Measurements from ENCODE around the gene HTR3B. TPM values are rescaled to one million over a fixed set of nuclear protein-coding genes. Genes with fewer than 3 reads are reported as not detected.
"Not testable (repeated sequence)": the region's sequence is repeated elsewhere in the genome, so short reads cannot be mapped to it uniquely, and the experiment has no call there.

Gene HTR3B
- polyA plus RNA-seq, 2 of the 4 experiments (the other 2 are of a cell fraction) = not detected

DNA sequence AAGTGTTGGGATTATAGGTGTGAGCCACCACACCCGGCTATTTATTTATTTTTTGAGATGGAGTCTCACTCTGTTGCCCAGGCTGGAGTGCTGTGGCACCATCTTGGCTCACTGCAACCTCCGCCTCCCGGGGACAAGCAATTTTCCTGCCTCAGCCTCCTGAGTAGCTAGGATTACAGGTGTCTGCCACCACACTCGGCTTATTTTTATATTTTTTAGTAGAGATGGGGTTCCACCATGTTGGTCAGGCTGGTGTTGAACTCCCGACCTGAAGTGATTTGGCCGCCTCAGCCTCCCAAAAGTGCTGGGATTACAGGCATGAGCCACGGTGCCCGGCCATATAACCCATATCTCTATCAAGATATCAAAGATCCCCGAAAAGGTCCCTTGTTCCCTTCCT is 6.9 kb downstream of the HTR3B start:
- FAIRE-seq; H3K4me3 ChIP-seq; H3K4me2 ChIP-seq; DNase-seq (ENCODE audit: low read depth in 1 of 2, low spot score in 1 of 2); POLR2A ChIA-PET; H3K27ac ChIP-seq; ATAC-seq; H3K4me1 ChIP-seq; H3K9me3 ChIP-seq: not testable (repeated sequence)
- WGBS (ENCODE audit: missing lambda C conversion rate) = 54% methylated on average over 9 of the region's 9 CpGs
- CTCF ChIA-PET = interaction anchor here (1.3 kb wide), 1 partner anchor 15 kb away, joined by 3 read pairs; no protein-coding TSS in a partner anchor

DNA sequence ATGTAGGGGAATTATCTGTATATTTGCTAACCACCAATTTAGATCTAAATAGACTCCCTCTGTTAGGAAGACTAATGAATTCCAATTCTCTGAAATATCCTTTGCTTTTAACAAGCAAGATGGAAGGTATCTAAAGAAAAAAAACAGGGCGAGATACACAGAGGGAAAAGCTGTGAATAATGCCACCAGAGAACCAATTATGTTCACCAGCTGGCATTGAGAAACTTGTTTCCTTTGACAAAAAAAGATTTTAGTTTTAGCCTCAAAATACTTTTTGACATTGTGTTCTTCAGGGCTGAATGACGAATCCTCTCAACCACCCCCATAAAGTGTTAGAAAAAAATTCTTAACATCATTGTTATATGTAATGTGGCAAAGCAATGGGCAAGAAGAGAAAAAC is 19.0 kb downstream of the HTR3B start:
- Histone ChIP-seq H3K27ac (no peak overlapping the region), H3K9me3 (no peaks in the 10 kb centered on the region), H3K4me1 (no peaks in the 10 kb centered on the region), H3K4me3 (no peak overlapping the region), H3K4me2 (no peak overlapping the region)
- no peak for FAIRE-seq
- CTCF ChIA-PET = interaction anchor here (1.7 kb wide), 1 partner anchor 338 kb away, joined by 7 read pairs; no protein-coding TSS in a partner anchor
- ATAC-seq = no peak
- no peak for TF ChIP-seq FOSB (CRISPR knock-in tag; IDR thresholded peaks at IDR 0.05)
- TF ChIP-seq NR3C1 (IDR thresholded peaks at IDR 0.05) = no peak
- TF ChIP-seq, protein P1, sequence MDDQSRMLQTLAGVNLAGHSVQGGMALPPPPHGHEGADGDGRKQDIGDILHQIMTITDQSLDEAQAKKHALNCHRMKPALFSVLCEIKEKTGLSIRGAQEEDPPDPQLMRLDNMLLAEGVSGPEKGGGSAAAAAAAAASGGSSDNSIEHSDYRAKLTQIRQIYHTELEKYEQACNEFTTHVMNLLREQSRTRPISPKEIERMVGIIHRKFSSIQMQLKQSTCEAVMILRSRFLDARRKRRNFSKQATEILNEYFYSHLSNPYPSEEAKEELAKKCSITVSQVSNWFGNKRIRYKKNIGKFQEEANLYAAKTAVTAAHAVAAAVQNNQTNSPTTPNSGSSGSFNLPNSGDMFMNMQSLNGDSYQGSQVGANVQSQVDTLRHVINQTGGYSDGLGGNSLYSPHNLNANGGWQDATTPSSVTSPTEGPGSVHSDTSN (IDR thresholded peaks at IDR 0.05) = no peak
- TF ChIP-seq EHMT2 (IDR thresholded peaks at IDR 0.05; ENCODE audit: low read depth) = no peak
- TF ChIP-seq CEBPB (IDR thresholded peaks at IDR 0.05) = no peak
- TF ChIP-seq ZC3H11A (IDR thresholded peaks at IDR 0.05) = no peak
- no peak for TF ChIP-seq RAD21 (conservative IDR thresholded peaks at IDR 0.05 in 1 of 2, IDR thresholded peaks at IDR 0.05 in 1 of 2)
- no peak for TF ChIP-seq PHF8 (IDR thresholded peaks at IDR 0.05; ENCODE audit: borderline replicate concordance, low read depth)
- no peak for TF ChIP-seq TFCP2L1 (CRISPR knock-in tag; IDR thresholded peaks at IDR 0.05)
- TF ChIP-seq RNF2 (IDR thresholded peaks at IDR 0.05; ENCODE audit: borderline replicate concordance, low read depth) = no peak
- TF ChIP-seq BHLHE40 (IDR thresholded peaks at IDR 0.05; ENCODE audit: low read depth, low read length) = no peak
- TF ChIP-seq CBX2 (IDR thresholded peaks at IDR 0.05; ENCODE audit: borderline replicate concordance, low read depth) = no peak
- no peak for DNase-seq (ENCODE audit: low read depth in 1 of 2, low spot score in 1 of 2)
- POLR2A ChIA-PET = no interaction called here
- 7% methylated on average over 2 of the region's 2 CpGs for whole genome bisulfite sequencing (ENCODE audit: missing lambda C conversion rate)

DNA sequence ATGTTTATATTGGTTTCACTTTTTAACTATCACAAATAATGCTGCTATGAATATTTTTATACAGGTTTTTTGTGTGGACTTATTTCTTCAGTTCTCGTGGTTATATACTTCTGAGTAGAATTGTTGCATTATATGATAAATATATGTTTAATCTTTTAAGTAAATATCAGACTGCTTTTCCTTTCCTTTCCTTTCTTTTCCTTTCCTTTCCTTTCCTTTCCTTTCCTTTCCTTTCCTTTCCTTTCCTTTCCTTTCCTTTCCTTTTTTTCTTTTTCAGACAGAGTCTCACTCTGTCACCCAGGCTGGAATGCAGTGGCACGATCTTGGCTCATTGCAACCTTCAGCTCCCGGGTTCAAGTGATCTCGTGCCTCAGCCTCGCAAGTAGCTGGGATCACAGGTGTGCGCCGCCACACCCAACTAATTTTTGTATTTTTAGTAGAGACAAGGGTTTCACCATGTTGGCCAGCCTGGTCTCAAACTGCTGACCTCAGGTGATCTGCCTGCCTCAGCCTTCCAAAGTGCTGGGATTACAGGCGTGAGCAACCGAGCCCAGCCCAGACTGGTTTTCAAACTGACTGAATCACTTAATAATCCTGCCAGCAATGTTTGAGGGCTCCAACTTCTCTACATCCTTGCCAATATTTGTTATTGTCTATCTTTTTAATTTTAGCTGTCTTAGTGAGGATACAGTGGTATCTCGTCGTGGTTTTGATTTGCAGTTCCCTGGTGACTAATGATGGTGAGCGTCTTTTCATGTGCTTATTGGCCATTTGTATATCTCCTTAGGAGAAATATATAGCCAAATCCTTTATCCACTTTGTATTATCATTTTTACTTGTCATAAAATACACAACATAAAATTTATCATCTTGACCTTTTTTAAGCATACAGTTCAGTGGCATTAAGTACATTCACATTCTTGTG is 21.9 kb downstream of the HTR3B start:
- peak in 1 of 2 experiments; percentile 16 for DNase-seq (ENCODE audit: low read depth in 1 of 2, low spot score in 1 of 2)
- Histone ChIP-seq H3K9me3 (no peaks in the 10 kb centered on the region), H3K27ac (no peak overlapping the region), H3K4me3 (peak overlapping the region; percentile 5; the same call in 1 of the 3 replicates), H3K4me1 (no peaks in the 10 kb centered on the region), H3K4me2 (peak overlapping the region; percentile 53)
- 7% methylated on average over 12 of the region's 12 CpGs for WGBS (ENCODE audit: missing lambda C conversion rate)
- no peak for TF ChIP-seq CEBPB (IDR thresholded peaks at IDR 0.05)
- TF ChIP-seq RFX5 (IDR thresholded peaks at IDR 0.05) = peak; percentile 94
- peak; percentile 60 for TF ChIP-seq MAFK (IDR thresholded peaks at IDR 0.05; ENCODE audit: partially characterized antibody)
- POLR2A ChIA-PET = no interaction called here
- CTCF ChIA-PET = no interaction called here
- no peak for FAIRE-seq
- peak in 1 of 2 experiments; percentile 56; a peak in 2 of 6 replicates for ATAC-seq

DNA sequence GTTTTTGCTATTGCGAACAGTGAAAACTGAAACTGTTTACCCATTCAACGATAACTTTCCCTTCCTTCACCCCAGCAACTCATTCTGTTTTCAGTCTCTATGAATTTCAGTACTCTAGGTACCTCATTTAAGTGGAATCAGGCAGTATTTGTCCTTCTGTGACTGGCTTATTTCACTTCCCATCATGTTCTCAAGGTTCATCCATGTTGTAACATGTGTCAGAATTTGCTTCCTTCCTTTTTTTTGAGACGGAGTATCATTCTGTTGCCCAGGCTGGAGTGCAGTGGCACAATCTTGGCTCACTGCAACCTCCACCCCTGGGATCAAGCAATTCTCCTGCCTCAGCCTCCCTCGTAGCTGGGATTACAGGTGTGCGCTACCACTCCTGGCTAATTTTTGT is 23.7 kb downstream of the HTR3B start:
- 59% methylated on average over 4 of the region's 5 CpGs for whole genome bisulfite sequencing (ENCODE audit: missing lambda C conversion rate)
- CTCF ChIA-PET = no interaction called here
- POLR2A ChIA-PET = no interaction called here
- Histone ChIP-seq H3K4me1 (no peaks in the 10 kb centered on the region), H3K4me2 (no peak overlapping the region), H3K27ac (no peak overlapping the region), H3K4me3 (no peak overlapping the region), H3K9me3 (no peaks in the 10 kb centered on the region)
- no peak for DNase-seq (ENCODE audit: low read depth in 1 of 2, low spot score in 1 of 2)
- no peak for FAIRE-seq
- ATAC-seq = no peak
- TF ChIP-seq MAFK (IDR thresholded peaks at IDR 0.05; ENCODE audit: partially characterized antibody) = no peak
- no peak for TF ChIP-seq KDM5A (IDR thresholded peaks at IDR 0.05)
- TF ChIP-seq CBX8 (IDR thresholded peaks at IDR 0.05) = no peak
- no peak for TF ChIP-seq GATA3 (IDR thresholded peaks at IDR 0.05; ENCODE audit: borderline replicate concordance)
- TF ChIP-seq ZSCAN20 (CRISPR knock-in tag; IDR thresholded peaks at IDR 0.05) = no peak
- TF ChIP-seq RCOR1 (IDR thresholded peaks at IDR 0.05; ENCODE audit: low read depth, low read length) = no peak
- TF ChIP-seq SMC3 (IDR thresholded peaks at IDR 0.05) = no peak
- TF ChIP-seq, protein P1 (IDR thresholded peaks at IDR 0.05) = no peak
- TF ChIP-seq NR3C1 (IDR thresholded peaks at IDR 0.05) = no peak
- no peak for TF ChIP-seq HOXB5 (CRISPR knock-in tag; IDR thresholded peaks at IDR 0.05)
- no peak for TF ChIP-seq EP300 (IDR thresholded peaks at IDR 0.05)
- TF ChIP-seq FOSL2 (IDR thresholded peaks at IDR 0.05) = no peak
- TF ChIP-seq FOSL2 (CRISPR knock-in tag; IDR thresholded peaks at IDR 0.05) = no peak
- no peak for TF ChIP-seq CEBPB (IDR thresholded peaks at IDR 0.05)
- TF ChIP-seq CBX2 (IDR thresholded peaks at IDR 0.05; ENCODE audit: borderline replicate concordance, low read depth) = no peak
- TF ChIP-seq ZFP36 (IDR thresholded peaks at IDR 0.05; ENCODE audit: borderline replicate concordance, partially characterized antibody) = no peak
- no peak for TF ChIP-seq POLR2A (IDR thresholded peaks at IDR 0.05; ENCODE audit: low read length)
- TF ChIP-seq MAZ (IDR thresholded peaks at IDR 0.05; ENCODE audit: borderline replicate concordance, low read depth, low read length) = no peak
- no peak for TF ChIP-seq JUN (IDR thresholded peaks at IDR 0.05)
